ENCODE results near the gene PDE1C. TPM values are rescaled to one million over a fixed set of nuclear protein-coding genes. Genes with fewer than 3 reads are reported as not detected.

Gene PDE1C
- total and polyA plus RNA-seq, 2 of the 4 experiments (the other 2 are of a cell fraction): 14.2 to 61.5 TPM

- CTCF ChIA-PET: no interaction called here
- DNase-seq: peak; percentile 50
Measured at GRCh38 chr7:31971049-31971667, 99.0 kb downstream of the PDE1C start.

More at GRCh38 chr7:31971049-31971667, 99.0 kb downstream of the PDE1C start:
- Histone ChIP-seq H4K8ac (ENCODE audit: low read depth in 2 of 2, low read length in 2 of 2) (no peak overlapping the region), H3K23ac (ENCODE audit: low read depth, low read length) (no peak overlapping the region), H2BK15ac (ENCODE audit: low read depth, low read length) (no peak overlapping the region), H3K9me1 (ENCODE audit: insufficient read depth, low read length) (no peaks in the 10 kb centered on the region), H2AFZ (replicated peaks; ENCODE audit: low read length, poor library complexity) (no peak overlapping the region), H3K27me3 (ENCODE audit: control insufficient read depth, insufficient read depth, low read length) (no peaks in the 10 kb centered on the region), H3K56ac (ENCODE audit: extremely low read depth, insufficient read depth, low read length) (no peak overlapping the region), H3K27ac (ENCODE audit: insufficient read depth, low read length) (no peak overlapping the region), H2AK5ac (ENCODE audit: low read depth, low read length) (no peak overlapping the region), H3K36me3 (ENCODE audit: control insufficient read depth, insufficient read depth, low read length) (no peaks in the 10 kb centered on the region), H3K9ac (ENCODE audit: low read depth, low read length) (no peak overlapping the region), H3K18ac (ENCODE audit: low read depth, low read length) (no peak overlapping the region), H4K20me1 (ENCODE audit: insufficient read depth, low read length) (no peaks in the 10 kb centered on the region), H2BK5ac (ENCODE audit: low read depth, low read length, poor library complexity, severe bottlenecking) (no peak overlapping the region), H2BK20ac (ENCODE audit: low read depth, low read length) (no peak overlapping the region), H2BK120ac (ENCODE audit: low read depth, low read length) (no peak overlapping the region), H3K4ac (ENCODE audit: low read depth, low read length) (no peak overlapping the region), H3K9me3 (ENCODE audit: control insufficient read depth, insufficient read depth, low read length) (no peaks in the 10 kb centered on the region), H3K4me3 (ENCODE audit: insufficient read depth, low read depth, low read length) (no peak overlapping the region), H3K14ac (replicated peaks; ENCODE audit: low read depth, low read length) (no peak overlapping the region), H4K5ac (ENCODE audit: low read depth, low read length) (no peak overlapping the region), H3K79me1 (ENCODE audit: low read depth in 1 of 2, low read length in 2 of 2) (peaks cover 3 to 7% of the 10 kb centered on the region in 2 experiments; a peak in 1 of 4 replicates), H3K4me2 (ENCODE audit: low read depth, low read length) (no peak overlapping the region), H3K4me1 (ENCODE audit: control insufficient read depth, insufficient read depth, low read length) (no peaks in the 10 kb centered on the region), H4K91ac (ENCODE audit: insufficient read depth, low read depth, low read length) (no peak overlapping the region), H2AK9ac (replicated peaks; ENCODE audit: low read depth, low read length, poor library complexity) (no peak overlapping the region)
- BruUV-seq (replicated peaks): no TSS peak
- POLR2A ChIA-PET (ENCODE audit: unreplicated experiment): no interaction called here
- TF ChIP-seq, protein P1, sequence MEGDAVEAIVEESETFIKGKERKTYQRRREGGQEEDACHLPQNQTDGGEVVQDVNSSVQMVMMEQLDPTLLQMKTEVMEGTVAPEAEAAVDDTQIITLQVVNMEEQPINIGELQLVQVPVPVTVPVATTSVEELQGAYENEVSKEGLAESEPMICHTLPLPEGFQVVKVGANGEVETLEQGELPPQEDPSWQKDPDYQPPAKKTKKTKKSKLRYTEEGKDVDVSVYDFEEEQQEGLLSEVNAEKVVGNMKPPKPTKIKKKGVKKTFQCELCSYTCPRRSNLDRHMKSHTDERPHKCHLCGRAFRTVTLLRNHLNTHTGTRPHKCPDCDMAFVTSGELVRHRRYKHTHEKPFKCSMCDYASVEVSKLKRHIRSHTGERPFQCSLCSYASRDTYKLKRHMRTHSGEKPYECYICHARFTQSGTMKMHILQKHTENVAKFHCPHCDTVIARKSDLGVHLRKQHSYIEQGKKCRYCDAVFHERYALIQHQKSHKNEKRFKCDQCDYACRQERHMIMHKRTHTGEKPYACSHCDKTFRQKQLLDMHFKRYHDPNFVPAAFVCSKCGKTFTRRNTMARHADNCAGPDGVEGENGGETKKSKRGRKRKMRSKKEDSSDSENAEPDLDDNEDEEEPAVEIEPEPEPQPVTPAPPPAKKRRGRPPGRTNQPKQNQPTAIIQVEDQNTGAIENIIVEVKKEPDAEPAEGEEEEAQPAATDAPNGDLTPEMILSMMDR (conservative IDR thresholded peaks at IDR 0.05; ENCODE audit: low read depth, low read length): no peak
- TF ChIP-seq MAFK (IDR thresholded peaks at IDR 0.05; ENCODE audit: low read depth, low read length): no peak
- TF ChIP-seq CHD1 (IDR thresholded peaks at IDR 0.05; ENCODE audit: low read depth, low read length): no peak
- in situ Hi-C loops (cut with MboI; ENCODE audit: low sequenced_read_pairs): no loop called here
- intact Hi-C loops (cut with micrococcal nuclease): no loop called here
- no peak for ATAC-seq (ENCODE audit: low read depth)
- no CpG with 5 or more reads among the region's 7 CpGs for WGBS, 2 experiments (ENCODE audit: extremely low coverage in 2 of 2, insufficient read length in 1 of 2)
- dilution Hi-C loops (cut with HindIII; ENCODE audit: low sequenced_read_pairs, unreplicated experiment): no loop called here

All from IMR-90 (cell line).